Endothelial cell of umbilical vein (primary cell): ENCODE measurements around the gene GRPEL1. TPM values are rescaled to one million over a fixed set of nuclear protein-coding genes. Genes with fewer than 3 reads are reported as not detected.

Source experiments
- BruUV-seq: library from RNA; stranded (reverse); fragments of 400-500 nt; replicated peaks from 2 replicates; lab custom pipeline; 2021; lab: Mats Ljungman, UMichigan
- CTCF ChIA-PET: fragments of 300-600, 350-600 bp; sonication (Branson Sonifier 250); formaldehyde crosslinking; loops from one replicate; lab custom pipeline; 2021; ENCODE audit warnings: antibody characterized with exemption, inconsistent platforms; lab: Charles Lee
- POLR2A ChIA-PET: fragments of 300-600, 350-600 bp; sonication (Branson Sonifier 250); formaldehyde crosslinking; loops from one replicate; lab custom pipeline; 2021; ENCODE audit warnings: antibody characterized with exemption, inconsistent platforms; lab: Charles Lee
- DNase-seq: peaks from one replicate; pipeline ENCODE4 v3.0.0-alpha.2; 2011; ENCODE audit warnings: low read depth, low spot score
- FAIRE-seq: peaks from 2 replicates; lab custom pipeline; 2011; peaks lifted over from hg19 to GRCh38; lab: Jason Lieb, UNC
- H2AFZ ChIP-seq: 2 replicates; pipeline ENCODE4 v1.6.0; 2012; ENCODE audit warnings: low read depth, low read length, control low read depth, inconsistent platforms
- H3K27ac ChIP-seq: 2 replicates; pipeline ENCODE4 v1.5.1; 2011; ENCODE audit warnings: low read depth, mild to moderate bottlenecking, control low read depth, low read length, moderate library complexity; ENCODE audit not compliant: insufficient read depth
- H3K27me3 ChIP-seq, 2 experiments: 2 replicates each; pipeline versions ENCODE4 v1.6.0 to v1.6.1; 2011; ENCODE audit warnings: low read length in 2 of 2, mixed read lengths in 1 of 2; ENCODE audit not compliant: control insufficient read depth in 2 of 2, insufficient read depth in 2 of 2
- H3K36me3 ChIP-seq, 2 experiments: 2 replicates in 1 of 2; 3 replicates in 1 of 2; pipeline ENCODE4 v1.5.1; 2011; ENCODE audit warnings: low read length in 2 of 2, mild to moderate bottlenecking in 1 of 2, moderate library complexity in 1 of 2; ENCODE audit not compliant: control insufficient read depth in 2 of 2, insufficient read depth in 2 of 2; ENCODE audit errors: extremely low read depth in 1 of 2
- H3K4me1 ChIP-seq: 3 replicates; pipeline ENCODE4 v1.5.1; 2011; ENCODE audit warnings: mild to moderate bottlenecking, low read length; ENCODE audit not compliant: control insufficient read depth, insufficient read depth; ENCODE audit errors: extremely low read depth
- H3K4me2 ChIP-seq: 2 replicates; pipeline ENCODE4 v1.6.1; 2011; ENCODE audit warnings: low read length, control low read depth, mixed read lengths; ENCODE audit not compliant: insufficient read depth
- H3K4me3 ChIP-seq, 3 experiments: fragments of 200-600 bp in 1 of 3; sonication (generic), shearing (Covaris generic) in 1 of 3; replicated peaks in 1 of 3; 2 replicates each; pipeline ENCODE4 v1.5.1; 2011 to 2016; ENCODE audit warnings: control low read depth in 3 of 3, low read length in 3 of 3, mild to moderate bottlenecking in 2 of 3, inconsistent platforms in 1 of 3, low read depth in 1 of 3, moderate library complexity in 1 of 3; ENCODE audit not compliant: insufficient read depth in 1 of 3
- H3K79me2 ChIP-seq: 2 replicates; pipeline ENCODE4 v1.6.0; 2012; ENCODE audit warnings: low read length, inconsistent platforms; ENCODE audit not compliant: control insufficient read depth, insufficient read depth
- H3K9ac ChIP-seq: replicated peaks from 2 replicates; pipeline ENCODE3; 2011; ENCODE audit warnings: low read length, control low read depth; ENCODE audit not compliant: insufficient read depth; ENCODE audit errors: extremely low read depth
- H3K9me1 ChIP-seq: replicated peaks from 3 replicates; pipeline ENCODE4 v1.6.0; 2011; ENCODE audit warnings: mild to moderate bottlenecking, low read length; ENCODE audit not compliant: control insufficient read depth, insufficient read depth; ENCODE audit errors: extremely low read depth
- H3K9me3 ChIP-seq: replicated peaks from 2 replicates; pipeline ENCODE4 v1.5.1; 2012; ENCODE audit warnings: low read length, inconsistent platforms; ENCODE audit not compliant: control insufficient read depth, insufficient read depth
- H4K20me1 ChIP-seq: replicated peaks from 2 replicates; pipeline ENCODE3; 2011; ENCODE audit warnings: mild to moderate bottlenecking, low read length; ENCODE audit not compliant: control insufficient read depth, insufficient read depth; ENCODE audit errors: extremely low read depth
- CTCF ChIP-seq, 2 donors: IDR thresholded peaks; 1 replicate in 1 of 2; 2 replicates in 1 of 2; pipeline ENCODE4 v1.5.1; 2011; ENCODE audit warnings: low read length in 2 of 2, mild to moderate bottlenecking in 2 of 2, moderate library complexity in 2 of 2, control low read depth in 1 of 2, inconsistent platforms in 1 of 2, low read depth in 1 of 2; ENCODE audit not compliant: insufficient read depth in 1 of 2; ENCODE audit errors: extremely low read depth in 1 of 2
- EZH2 ChIP-seq: IDR thresholded peaks from 2 replicates; pipeline ENCODE4 v1.6.1; 2012; ENCODE audit warnings: borderline replicate concordance, low read depth, mild to moderate bottlenecking, moderate library complexity, low read length, inconsistent platforms; ENCODE audit not compliant: severe bottlenecking
- FOS ChIP-seq: IDR thresholded peaks from 2 replicates; pipeline ENCODE4 v1.6.1; 2011; ENCODE audit warnings: mild to moderate bottlenecking, low read length, moderate library complexity, borderline replicate concordance; ENCODE audit not compliant: insufficient read depth
- GATA2 ChIP-seq: IDR thresholded peaks from 2 replicates; pipeline ENCODE4 v1.7.0; 2011; ENCODE audit warnings: low read depth, mild to moderate bottlenecking, moderate library complexity, mixed read lengths, low read length; ENCODE audit not compliant: insufficient read length, insufficient read depth
- JUN ChIP-seq: IDR thresholded peaks from 2 replicates; pipeline ENCODE4 v1.6.1; 2011; ENCODE audit warnings: borderline replicate concordance, low read depth; ENCODE audit not compliant: insufficient read length, insufficient read depth
- MYC ChIP-seq: IDR thresholded peaks from one replicate; pipeline ENCODE4 v1.6.1; 2011; ENCODE audit warnings: mild to moderate bottlenecking, low read depth, low read length
- POLR2A ChIP-seq: IDR thresholded peaks from 2 replicates; pipeline ENCODE4 v1.6.1; 2012; ENCODE audit warnings: low read depth, mild to moderate bottlenecking, control low read depth, low read length
- POLR2AphosphoS5 ChIP-seq: IDR thresholded peaks from 2 replicates; pipeline ENCODE4 v1.6.1; 2012; ENCODE audit warnings: low read depth, mild to moderate bottlenecking, control low read depth, low read length, moderate library complexity; ENCODE audit not compliant: insufficient read depth
- dilution Hi-C: fragments of 300-500 bp; cut with MboI; formaldehyde crosslinking; loops from one replicate; pipeline ENCODE4 v1.15.0; 2019; ENCODE audit warnings: low sequenced_read_pairs; ENCODE audit not compliant: extremely low pct_ligation_motif_present
- intact Hi-C: fragments of 100-400 bp; cut with micrococcal nuclease; formaldehyde crosslinking; loops from one replicate; pipeline ENCODE4 v1.10.0; 2022
- polyA plus RNA-seq, 4 experiments: library from polyadenylated mRNA; depleted of rRNA in 3 of 4; stranded (reverse) in 3 of 4; unstranded in 1 of 4; fragments of >200 nt; gene quantifications; 2 replicates each; pipeline versions ENCODE4 v1.2.1 to v1.2.3, GENCODE V29; 2011 to 2012; ENCODE audit warnings: missing spikeins in 1 of 4
- total RNA-seq: library from RNA; stranded (reverse); gene quantifications from 2 replicates; pipeline ENCODE4 v1.2.3, GENCODE V29; 2021
- TF ChIP-seq, protein P1 (sequence below): IDR thresholded peaks from 2 replicates; pipeline ENCODE4 v1.6.1; 2011; ENCODE audit not compliant: insufficient read depth, insufficient read length

Gene GRPEL1
- total and polyA plus RNA-seq, 2 donors (not counting 3 experiments of a cell fraction or from before 2014, with no cell fraction given) = 17.3 to 42.6 TPM

- intact Hi-C loops (no loop called here), dilution Hi-C loops (no loop called here)
- BruUV-seq = no TSS peak
- Histone ChIP-seq H3K27me3 (no peaks in the 10 kb centered on the region), H2AFZ (no peak overlapping the region), H3K4me1 (peaks cover 13% of the 10 kb centered on the region), H3K36me3 (peaks cover 2 to 6% of the 10 kb centered on the region in 2 experiments), H3K9ac (no peak overlapping the region), H3K4me2 (no peak overlapping the region), H3K9me1 (no peaks in the 10 kb centered on the region), H4K20me1 (no peaks in the 10 kb centered on the region), H3K79me2 (peaks cover 20% of the 10 kb centered on the region), H3K27ac (no peak overlapping the region), H3K9me3 (no peaks in the 10 kb centered on the region), H3K4me3 (no peak overlapping the region)
- TF ChIP-seq POLR2AphosphoS5 (no peak), POLR2A (no peak), EZH2 (no peak), JUN (no peak), GATA2 (no peak), FOS (no peak), MYC (no peak), CTCF (IDR thresholded peaks at IDR 0.05; ENCODE audit: extremely low read depth in 1 of 2, insufficient read depth in 1 of 2, low read depth in 1 of 2, low read length in 2 of 2) (no peak)
- TF ChIP-seq, protein P1, sequence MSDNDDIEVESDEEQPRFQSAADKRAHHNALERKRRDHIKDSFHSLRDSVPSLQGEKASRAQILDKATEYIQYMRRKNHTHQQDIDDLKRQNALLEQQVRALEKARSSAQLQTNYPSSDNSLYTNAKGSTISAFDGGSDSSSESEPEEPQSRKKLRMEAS = no peak
- CTCF ChIA-PET = interaction anchor here (1.2 to 1.7 kb wide), 2 partner anchors 10 to 15 kb away, joined by 4 to 5 read pairs; partner anchors contain the start of genes GRPEL1 and TADA2B
- POLR2A ChIA-PET = no interaction called here
- FAIRE-seq (no peak), DNase-seq (no peak)
Measured at GRCh38 chr4:7052923-7053715, 14.7 kb downstream of the GRPEL1 start.
